Trophoblast cell (in vitro differentiated cells and primary cell): Measurements from ENCODE around the gene SLC22A23.

Experiments used
- DNase-seq, 2 donors: peaks; one replicate each; pipeline ENCODE4 v3.0.0-alpha.2; 2016
- H2AFZ ChIP-seq: 2 replicates; pipeline ENCODE4 v1.6.1; 2013; ENCODE audit warnings: low read length, moderate library complexity, mild to moderate bottlenecking; ENCODE audit not compliant: insufficient read depth, poor library complexity
- H2AK5ac ChIP-seq: 2 replicates; pipeline ENCODE4 v1.6.1; 2013; ENCODE audit warnings: mild to moderate bottlenecking, low read length
- H2BK120ac ChIP-seq: 2 replicates; pipeline ENCODE4 v1.6.1; 2013; ENCODE audit warnings: low read length, mild to moderate bottlenecking, moderate library complexity; ENCODE audit not compliant: insufficient read depth, poor library complexity
- H2BK12ac ChIP-seq: 2 replicates; pipeline ENCODE4 v1.6.1; 2013; ENCODE audit warnings: mild to moderate bottlenecking, low read length, moderate library complexity
- H2BK5ac ChIP-seq: 2 replicates; pipeline ENCODE4 v1.6.1; 2013; ENCODE audit warnings: low read length, low read depth, moderate library complexity, mild to moderate bottlenecking; ENCODE audit not compliant: poor library complexity
- H3K14ac ChIP-seq: 2 replicates; pipeline ENCODE4 v1.6.1; 2013; ENCODE audit warnings: mild to moderate bottlenecking, low read length
- H3K18ac ChIP-seq: 2 replicates; pipeline ENCODE4 v1.6.1; 2013; ENCODE audit warnings: mild to moderate bottlenecking, low read length
- H3K23ac ChIP-seq: 2 replicates; pipeline ENCODE4 v1.6.1; 2013; ENCODE audit warnings: low read length
- H3K27ac ChIP-seq: 2 replicates; pipeline ENCODE4 v1.5.1; 2013; ENCODE audit warnings: low read depth, mild to moderate bottlenecking, inconsistent platforms, low read length, moderate library complexity
- H3K27me3 ChIP-seq: 2 replicates; pipeline ENCODE4 v1.6.1; 2013; ENCODE audit warnings: inconsistent platforms, mild to moderate bottlenecking, low read length, moderate library complexity; ENCODE audit not compliant: insufficient read depth
- H3K36me3 ChIP-seq, 2 experiments: 1 replicate in 1 of 2; 2 replicates in 1 of 2; pipeline ENCODE4 v1.6.1; 2013; ENCODE audit warnings: low read length in 2 of 2, mild to moderate bottlenecking in 2 of 2, moderate library complexity in 1 of 2; ENCODE audit not compliant: insufficient read depth in 2 of 2, control insufficient read depth in 1 of 2
- H3K4ac ChIP-seq: 2 replicates; pipeline ENCODE4 v1.6.1; 2013; ENCODE audit warnings: low read depth, mild to moderate bottlenecking, low read length, moderate library complexity
- H3K4me1 ChIP-seq, 2 experiments: 1 replicate in 1 of 2; 2 replicates in 1 of 2; pipeline ENCODE4 v1.6.1; 2013; ENCODE audit warnings: low read length in 2 of 2, mild to moderate bottlenecking in 2 of 2, moderate library complexity in 1 of 2; ENCODE audit not compliant: insufficient read depth in 2 of 2, control insufficient read depth in 1 of 2
- H3K4me2 ChIP-seq: 2 replicates; pipeline ENCODE4 v1.6.1; 2013; ENCODE audit warnings: inconsistent platforms, mild to moderate bottlenecking, low read length, moderate library complexity
- H3K4me3 ChIP-seq: 2 replicates; pipeline ENCODE4 v1.5.1; 2013; ENCODE audit warnings: mild to moderate bottlenecking, low read depth, low read length, inconsistent platforms
- H3K79me1 ChIP-seq: one replicate; pipeline ENCODE4 v1.6.1; 2013; ENCODE audit warnings: low read length
- H3K79me2 ChIP-seq: 2 replicates; pipeline ENCODE4 v1.6.1; 2013; ENCODE audit warnings: low read length, mild to moderate bottlenecking; ENCODE audit not compliant: control insufficient read depth, insufficient read depth, poor library complexity
- H3K9ac ChIP-seq: 2 replicates; pipeline ENCODE4 v1.6.1; 2013; ENCODE audit warnings: mild to moderate bottlenecking, low read length
- H3K9me3 ChIP-seq: 2 replicates; pipeline ENCODE4 v1.6.1; 2013; ENCODE audit warnings: low read depth, mild to moderate bottlenecking, control low read depth, inconsistent platforms, low read length; ENCODE audit not compliant: insufficient read depth
- H4K12ac ChIP-seq: 2 replicates; pipeline ENCODE4 v1.6.1; 2013; ENCODE audit warnings: low read depth, mild to moderate bottlenecking, low read length, moderate library complexity
- H4K8ac ChIP-seq: 2 replicates; pipeline ENCODE4 v1.6.1; 2013; ENCODE audit warnings: low read depth, mild to moderate bottlenecking, low read length, moderate library complexity
- H4K91ac ChIP-seq: one replicate; pipeline ENCODE4 v1.6.1; 2013; ENCODE audit warnings: low read depth, mild to moderate bottlenecking, low read length, moderate library complexity
- whole genome bisulfite sequencing: extraction: QIAGEN DNeasy Blood & Tissue Kit; methylation state at CpG from one replicate; pipeline ENCODE4 v1.1.7; 2013; ENCODE audit warnings: missing lambda C conversion rate; ENCODE audit not compliant: insufficient read length, insufficient coverage; ENCODE audit errors: extremely low coverage; 5-methylcytosine and 5-hydroxymethylcytosine counted together

The SLC22A23 gene

DNA sequence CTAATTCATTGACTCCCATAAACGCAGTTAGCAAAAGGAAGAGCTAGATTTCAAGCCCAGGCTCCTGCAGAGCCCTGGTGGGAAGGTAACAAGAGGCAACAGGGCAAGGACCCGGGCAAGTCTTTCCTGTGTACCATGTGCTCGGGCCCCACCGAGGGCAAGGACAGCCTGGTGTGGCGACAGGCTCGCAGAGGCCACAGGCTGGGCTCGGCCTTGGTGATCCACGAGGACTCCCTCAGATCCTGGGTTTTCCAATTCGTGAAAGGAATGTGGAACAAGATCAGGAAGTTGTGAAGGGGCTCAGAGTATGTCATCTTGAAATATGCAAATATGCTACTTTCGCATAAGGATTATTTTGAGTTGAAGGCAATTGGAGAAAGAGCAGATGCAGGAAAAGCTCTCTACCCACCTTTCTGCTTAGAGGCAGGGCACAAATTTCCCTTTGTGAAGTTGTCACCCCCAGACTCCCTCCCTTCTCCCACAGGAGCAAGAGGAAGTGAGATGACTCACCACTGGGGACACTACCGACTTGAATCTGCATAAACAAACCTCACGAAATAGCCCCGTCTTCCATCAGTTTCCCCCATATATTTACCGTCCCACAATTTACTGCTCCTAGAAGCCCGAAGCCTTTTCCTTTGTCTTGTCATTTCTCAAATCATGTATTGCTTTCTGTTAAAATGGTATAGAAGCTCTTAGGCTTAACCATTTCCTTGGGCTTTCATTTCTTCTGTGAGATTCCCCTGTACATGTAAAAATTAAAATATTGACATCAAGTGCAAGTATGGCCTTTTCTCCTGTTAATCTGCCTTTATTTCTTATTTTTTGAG is 119.1 kb downstream of the SLC22A23 start:
- DNase-seq: peak in 1 of 2 donors; percentile 24
- peak overlapping the region; percentile 27 for H2BK5ac ChIP-seq
- H3K4me2 ChIP-seq: no peak overlapping the region
- H3K14ac ChIP-seq: peak overlapping the region; percentile 85
- no peaks in the 10 kb centered on the region for H3K36me3 ChIP-seq
- no CpG with 5 or more reads among the region's 15 CpGs for WGBS
- H3K4me1 ChIP-seq: peaks cover 15 to 27% of the 10 kb centered on the region in 2 experiments
- peak overlapping the region; percentile 76 for H4K8ac ChIP-seq
- H3K79me1 ChIP-seq: peaks cover 7% of the 10 kb centered on the region
- peaks cover 2% of the 10 kb centered on the region for H3K9me3 ChIP-seq
- peak overlapping the region; percentile 63 for H2BK120ac ChIP-seq
- peak overlapping the region; percentile 90 for H4K12ac ChIP-seq
- H2AK5ac ChIP-seq: peak overlapping the region; percentile 92
- H2AFZ ChIP-seq: peak overlapping the region; percentile 59
- H3K27ac ChIP-seq: peak overlapping the region; percentile 6
- no peaks in the 10 kb centered on the region for H3K27me3 ChIP-seq
- H3K9ac ChIP-seq: no peak overlapping the region
- H3K4ac ChIP-seq: peak overlapping the region; percentile 76
- no peak overlapping the region for H3K4me3 ChIP-seq
- peak overlapping the region; percentile 35 for H3K18ac ChIP-seq
- H2BK12ac ChIP-seq: peak overlapping the region; percentile 73
- H3K79me2 ChIP-seq: peaks cover 3% of the 10 kb centered on the region
- H4K91ac ChIP-seq: peak overlapping the region; percentile 50
- no peak overlapping the region for H3K23ac ChIP-seq

- Histone ChIP-seq H3K4me3 (no peak overlapping the region), H3K27ac (no peak overlapping the region), H2BK120ac (no peak overlapping the region), H3K36me3 (no peaks in the 10 kb centered on the region), H3K14ac (no peak overlapping the region), H3K23ac (no peak overlapping the region), H3K27me3 (no peaks in the 10 kb centered on the region), H3K79me1 (peaks cover 7% of the 10 kb centered on the region), H3K18ac (peak overlapping the region; percentile 72), H2BK12ac (no peak overlapping the region), H4K12ac (no peak overlapping the region), H2AFZ (no peak overlapping the region), H3K4ac (peak overlapping the region; percentile 57), H3K4me1 (peaks cover 15 to 24% of the 10 kb centered on the region in 2 experiments), H2AK5ac (no peak overlapping the region), H3K9ac (no peak overlapping the region), H2BK5ac (no peak overlapping the region), H4K91ac (no peak overlapping the region), H3K4me2 (no peak overlapping the region), H3K9me3 (peaks cover 2% of the 10 kb centered on the region), H3K79me2 (peaks cover 3% of the 10 kb centered on the region), H4K8ac (no peak overlapping the region)
- no peak for DNase-seq
- no CpG with 5 or more reads among the region's 5 CpGs for WGBS
Measured at GRCh38 chr6:3336859-3337515, 119.9 kb downstream of the SLC22A23 start.

- Histone ChIP-seq H3K27me3 (no peaks in the 10 kb centered on the region), H3K9me3 (peaks cover 2% of the 10 kb centered on the region), H3K79me1 (peaks cover 7% of the 10 kb centered on the region), H2AK5ac (peak overlapping the region; percentile 11), H3K14ac (no peak overlapping the region), H2BK12ac (peak overlapping the region; percentile 0), H3K4me2 (no peak overlapping the region), H3K4me1 (peaks cover 15 to 24% of the 10 kb centered on the region in 2 experiments), H3K23ac (no peak overlapping the region), H3K4me3 (no peak overlapping the region), H3K79me2 (peaks cover 3% of the 10 kb centered on the region), H3K9ac (no peak overlapping the region), H2BK5ac (no peak overlapping the region), H2BK120ac (no peak overlapping the region), H4K12ac (no peak overlapping the region), H3K18ac (no peak overlapping the region), H4K91ac (no peak overlapping the region), H3K4ac (no peak overlapping the region), H4K8ac (no peak overlapping the region), H3K27ac (no peak overlapping the region), H3K36me3 (no peaks in the 10 kb centered on the region), H2AFZ (no peak overlapping the region)
- no peak for DNase-seq
- WGBS: no CpG with 5 or more reads among the region's 11 CpGs
Measured at GRCh38 chr6:3336066-3336786, 120.6 kb downstream of the SLC22A23 start.

GRCh38 chr6:3335169-3335568 is 121.7 kb downstream of the SLC22A23 start:
- no CpG with 5 or more reads among the region's 6 CpGs for WGBS
- H3K79me2 ChIP-seq: peaks cover 3% of the 10 kb centered on the region
- H4K91ac ChIP-seq: no peak overlapping the region
- peak overlapping the region; percentile 19 for H3K4ac ChIP-seq
- no peak overlapping the region for H3K23ac ChIP-seq
- H3K18ac ChIP-seq: no peak overlapping the region
- H4K8ac ChIP-seq: no peak overlapping the region
- H3K9me3 ChIP-seq: peaks cover 2% of the 10 kb centered on the region
- H3K4me3 ChIP-seq: no peak overlapping the region
- no peak overlapping the region for H3K4me2 ChIP-seq
- peaks cover 12 to 21% of the 10 kb centered on the region in 2 experiments for H3K4me1 ChIP-seq
- no peak for DNase-seq
- no peak overlapping the region for H2BK12ac ChIP-seq
- H3K36me3 ChIP-seq: no peaks in the 10 kb centered on the region
- no peak overlapping the region for H4K12ac ChIP-seq
- H3K27ac ChIP-seq: no peak overlapping the region
- H3K14ac ChIP-seq: no peak overlapping the region
- no peak overlapping the region for H2BK5ac ChIP-seq
- no peak overlapping the region for H2BK120ac ChIP-seq
- H3K79me1 ChIP-seq: peaks cover 7% of the 10 kb centered on the region
- no peak overlapping the region for H2AK5ac ChIP-seq
- H3K9ac ChIP-seq: no peak overlapping the region
- H2AFZ ChIP-seq: no peak overlapping the region
- no peaks in the 10 kb centered on the region for H3K27me3 ChIP-seq
